HEK293 (cell line): ENCODE results near the gene CEP83.

Source experiments
- CTCF ChIA-PET: fragments of 350-600 bp; formaldehyde crosslinking; extraction: SDS; loops from one replicate; lab custom pipeline; 2021; ENCODE audit warnings: antibody characterized with exemption; lab: Yijun Ruan, JAX
- POLR2A ChIA-PET: fragments of 300-600 bp; formaldehyde crosslinking; extraction: SDS; loops from one replicate; lab custom pipeline; 2020; ENCODE audit warnings: antibody characterized with exemption, inconsistent platforms; lab: Yijun Ruan, JAX
- H3K27ac ChIP-seq: fragments of 200-500 bp; sonication (Bioruptor generic); 2 replicates; pipeline ENCODE4 v1.5.1; 2014; ENCODE audit warnings: low read depth, low read length, control low read depth, inconsistent platforms; ENCODE audit errors: extremely low read depth
- H3K36me3 ChIP-seq, 2 experiments: fragments of 200-500 bp in 1 of 2; sonication (Bioruptor generic) in 1 of 2; 1 replicate in 1 of 2; 2 replicates in 1 of 2; pipeline ENCODE4 v1.5.1; 2014 to 2017; ENCODE audit warnings: inconsistent platforms in 2 of 2, low read length in 2 of 2; ENCODE audit not compliant: control insufficient read depth in 2 of 2, insufficient read depth in 1 of 2
- H3K4me1 ChIP-seq: fragments of 200-500 bp; sonication (Bioruptor generic); 2 replicates; pipeline ENCODE4 v1.5.1; 2014; ENCODE audit warnings: mild to moderate bottlenecking, low read length, inconsistent platforms; ENCODE audit not compliant: control insufficient read depth, insufficient read depth
- H3K4me3 ChIP-seq: 2 replicates; pipeline ENCODE4 v1.5.1; 2011; ENCODE audit warnings: low read depth, mild to moderate bottlenecking, control low read depth, low read length, moderate library complexity
- H3K9me3 ChIP-seq: fragments of 200-500 bp; sonication (Bioruptor generic); 2 replicates; pipeline ENCODE4 v1.5.1; 2014; ENCODE audit warnings: low read depth, low read length, inconsistent platforms; ENCODE audit not compliant: control insufficient read depth, insufficient read depth
- BCL6B ChIP-seq: fragments of 450-650 bp; formaldehyde crosslinking; IDR thresholded peaks from 2 replicates; pipeline ENCODE4 v1.5.1; 2017; ENCODE audit warnings: missing biosample characterization, missing genetic modification characterization
- CTCF ChIP-seq: fragments of 450-650 bp; formaldehyde crosslinking; IDR thresholded peaks from 2 replicates; pipeline ENCODE4 v1.5.1; 2016; ENCODE audit warnings: missing biosample characterization, missing genetic modification characterization
- HOXC10 ChIP-seq: sonication (generic); formaldehyde crosslinking; IDR thresholded peaks from 2 replicates; pipeline ENCODE4 v1.8.1; 2023; ENCODE audit warnings: mild to moderate bottlenecking, missing genetic modification reagents
- PBX3 ChIP-seq: sonication (generic); formaldehyde crosslinking; IDR thresholded peaks from 2 replicates; pipeline ENCODE4 v1.8.1; 2022; ENCODE audit warnings: mild to moderate bottlenecking, moderate library complexity, missing genetic modification reagents
- REPIN1 ChIP-seq: fragments of 450-650 bp; formaldehyde crosslinking; IDR thresholded peaks from 2 replicates; pipeline ENCODE4 v1.5.1; 2017; ENCODE audit warnings: missing biosample characterization, missing genetic modification characterization, low read depth
- ZBTB8A ChIP-seq: fragments of 450-650 bp; formaldehyde crosslinking; IDR thresholded peaks from 2 replicates; pipeline ENCODE4 v1.5.1; 2016; ENCODE audit warnings: missing biosample characterization, missing genetic modification characterization
- ZNF214 ChIP-seq: fragments of 450-650 bp; formaldehyde crosslinking; IDR thresholded peaks from 2 replicates; pipeline ENCODE4 v1.5.1; 2017; ENCODE audit warnings: missing biosample characterization, mild to moderate bottlenecking, missing genetic modification characterization, borderline replicate concordance
- ZNF274 ChIP-seq, 2 experiments: fragments of 200-500 bp in 1 of 2; fragments of 450-650 bp in 1 of 2; sonication (Bioruptor generic) in 1 of 2; formaldehyde crosslinking in 1 of 2; IDR thresholded peaks; 2 replicates each; pipeline versions ENCODE4 v1.5.1 to v1.6.1; 2014 to 2016; ENCODE audit warnings: borderline replicate concordance in 1 of 2, inconsistent platforms in 1 of 2, low read length in 1 of 2, missing biosample characterization in 1 of 2, missing genetic modification characterization in 1 of 2
- ZNF354C ChIP-seq: fragments of 450-650 bp; formaldehyde crosslinking; IDR thresholded peaks from 2 replicates; pipeline ENCODE4 v1.5.1; 2016; ENCODE audit warnings: missing biosample characterization, missing genetic modification characterization, low read depth, borderline replicate concordance
- ZNF394 ChIP-seq: fragments of 450-650 bp; formaldehyde crosslinking; IDR thresholded peaks from 2 replicates; pipeline ENCODE4 v1.5.1; 2016; ENCODE audit warnings: missing biosample characterization, missing genetic modification characterization, mild to moderate bottlenecking, moderate library complexity, borderline replicate concordance
- ZNF404 ChIP-seq: fragments of 450-650 bp; formaldehyde crosslinking; IDR thresholded peaks from 2 replicates; pipeline ENCODE4 v1.5.1; 2017; ENCODE audit warnings: missing biosample characterization, missing genetic modification characterization
- ZNF423 ChIP-seq: fragments of 450-650 bp; formaldehyde crosslinking; IDR thresholded peaks from 2 replicates; pipeline ENCODE4 v1.5.1; 2016; ENCODE audit warnings: missing biosample characterization, missing genetic modification characterization
- ZNF426 ChIP-seq: fragments of 450-650 bp; formaldehyde crosslinking; IDR thresholded peaks from 2 replicates; pipeline ENCODE4 v1.5.1; 2017; ENCODE audit warnings: missing biosample characterization, missing genetic modification characterization, mild to moderate bottlenecking, inconsistent platforms, moderate library complexity
- ZNF501 ChIP-seq: fragments of 450-650 bp; formaldehyde crosslinking; IDR thresholded peaks from 2 replicates; pipeline ENCODE4 v1.5.1; 2016; ENCODE audit warnings: missing biosample characterization, missing genetic modification characterization
- ZNF670 ChIP-seq: fragments of 450-650 bp; formaldehyde crosslinking; IDR thresholded peaks from 2 replicates; pipeline ENCODE4 v1.5.1; 2016; ENCODE audit warnings: missing biosample characterization, missing genetic modification characterization, low read depth
- ZNF692 ChIP-seq: fragments of 450-650 bp; formaldehyde crosslinking; IDR thresholded peaks from 2 replicates; pipeline ENCODE4 v1.5.1; 2016; ENCODE audit warnings: missing biosample characterization, missing genetic modification characterization
- ZNF785 ChIP-seq: fragments of 450-650 bp; formaldehyde crosslinking; IDR thresholded peaks from 2 replicates; pipeline ENCODE4 v1.5.1; 2016; ENCODE audit warnings: missing biosample characterization, missing genetic modification characterization
- ZNF791 ChIP-seq: fragments of 450-650 bp; formaldehyde crosslinking; IDR thresholded peaks from 2 replicates; pipeline ENCODE4 v1.5.1; 2016; ENCODE audit warnings: missing biosample characterization, missing genetic modification characterization
- ZSCAN16 ChIP-seq: fragments of 450-650 bp; formaldehyde crosslinking; IDR thresholded peaks from 2 replicates; pipeline ENCODE4 v1.5.1; 2016; ENCODE audit warnings: missing biosample characterization, missing genetic modification characterization
- TF ChIP-seq, protein P1 (sequence below): fragments of 450-650 bp; formaldehyde crosslinking; IDR thresholded peaks from 2 replicates; pipeline ENCODE4 v1.5.1; 2016; ENCODE audit warnings: missing biosample characterization, missing genetic modification characterization

The CEP83 gene

GRCh38 chr12:94507455-94507854 is 47.8 kb upstream of the CEP83 start:
- H3K27ac ChIP-seq: no peak overlapping the region
- H3K4me1 ChIP-seq: no peaks in the 10 kb centered on the region
- CTCF ChIA-PET: interaction anchor here (0.5 to 0.9 kb wide), 3 partner anchors 10 to 406 kb away, joined by 3 read pairs; no protein-coding TSS in a partner anchor
- TF ChIP-seq ZBTB8A (no peak), CTCF (no peak), ZNF692 (tag by site-specific recombination) (no peak), ZNF423 (tag by site-specific recombination) (no peak), ZNF785 (tag by site-specific recombination) (no peak), ZNF214 (tag by site-specific recombination) (no peak), ZSCAN16 (tag by site-specific recombination) (no peak), REPIN1 (tag by site-specific recombination) (no peak), ZNF354C (no peak), ZNF791 (tag by site-specific recombination) (no peak), ZNF274 (IDR thresholded peaks at IDR 0.05; ENCODE audit: low read length) (no peak), ZNF274 (tag by site-specific recombination; IDR thresholded peaks at IDR 0.05; ENCODE audit: borderline replicate concordance) (no peak), ZNF426 (tag by site-specific recombination) (no peak), ZNF670 (no peak), ZNF501 (no peak), PBX3 (CRISPR knock-in tag) (no peak), ZNF394 (tag by site-specific recombination) (no peak), HOXC10 (CRISPR knock-in tag) (no peak), ZNF404 (no peak), BCL6B (tag by site-specific recombination) (no peak)
- TF ChIP-seq, protein P1, sequence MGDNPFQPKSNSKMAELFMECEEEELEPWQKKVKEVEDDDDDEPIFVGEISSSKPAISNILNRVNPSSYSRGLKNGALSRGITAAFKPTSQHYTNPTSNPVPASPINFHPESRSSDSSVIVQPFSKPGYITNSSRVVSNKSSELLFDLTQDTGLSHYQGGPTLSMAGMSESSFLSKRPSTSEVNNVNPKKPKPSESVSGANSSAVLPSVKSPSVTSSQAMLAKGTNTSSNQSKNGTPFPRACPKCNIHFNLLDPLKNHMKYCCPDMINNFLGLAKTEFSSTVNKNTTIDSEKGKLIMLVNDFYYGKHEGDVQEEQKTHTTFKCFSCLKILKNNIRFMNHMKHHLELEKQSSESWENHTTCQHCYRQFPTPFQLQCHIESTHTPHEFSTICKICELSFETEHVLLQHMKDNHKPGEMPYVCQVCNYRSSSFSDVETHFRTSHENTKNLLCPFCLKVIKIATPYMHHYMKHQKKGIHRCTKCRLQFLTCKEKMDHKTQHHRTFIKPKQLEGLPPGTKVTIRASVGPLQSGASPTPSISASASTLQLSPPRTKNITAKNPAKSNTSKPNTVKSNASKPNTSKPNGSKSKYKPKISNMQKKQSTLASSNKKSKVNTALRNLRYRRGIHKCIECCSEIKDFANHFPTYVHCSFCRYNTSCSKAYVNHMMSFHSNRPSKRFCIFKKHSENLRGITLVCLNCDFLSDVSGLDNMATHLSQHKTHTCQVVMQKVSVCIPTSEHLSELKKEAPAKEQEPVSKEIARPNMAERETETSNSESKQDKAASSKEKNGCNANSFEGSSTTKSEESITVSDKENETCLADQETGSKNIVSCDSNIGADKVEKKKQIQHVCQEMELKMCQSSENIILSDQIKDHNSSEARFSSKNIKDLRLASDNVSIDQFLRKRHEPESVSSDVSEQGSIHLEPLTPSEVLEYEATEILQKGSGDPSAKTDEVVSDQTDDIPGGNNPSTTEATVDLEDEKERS (tag by site-specific recombination): no peak
- H3K4me3 ChIP-seq: no peak overlapping the region
- no peaks in the 10 kb centered on the region for H3K9me3 ChIP-seq
- POLR2A ChIA-PET: no interaction called here
- no peaks in the 10 kb centered on the region for H3K36me3 ChIP-seq
